DMS53 treated with DMSO at 0.1 percent for 48 hours (cell line): ENCODE data around the gene RBBP7.
"Not testable (repeated sequence)": the region's sequence is repeated elsewhere in the genome, so short reads cannot be mapped to it uniquely, and the experiment has no call there.

Experiments
- DNase-seq: peaks from one replicate; lab custom pipeline; 2025; ENCODE audit not compliant: unreplicated experiment; lab: John Stamatoyannopoulos, UW

Gene RBBP7

DNA sequence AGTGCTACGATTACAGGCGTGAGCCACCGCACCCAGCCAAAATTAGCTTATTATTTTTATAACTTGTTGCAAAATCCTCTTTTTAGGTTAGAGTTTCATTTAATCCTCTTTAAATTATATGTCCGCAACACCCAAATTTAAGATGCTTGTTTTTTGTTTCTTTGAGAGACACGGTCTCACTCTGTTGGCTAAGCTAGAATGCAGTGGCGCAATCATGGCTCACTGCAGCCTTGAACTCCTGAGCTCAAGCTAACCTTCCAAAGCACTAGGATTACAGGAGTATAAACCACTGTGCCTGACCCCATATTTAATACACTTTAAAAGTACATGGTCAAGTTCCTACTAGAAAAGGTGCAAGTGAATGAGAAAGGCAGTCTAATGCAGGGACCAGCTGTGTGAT, 2.2 kb downstream of the RBBP7 start:
- no peak for DNase-seq

DNA sequence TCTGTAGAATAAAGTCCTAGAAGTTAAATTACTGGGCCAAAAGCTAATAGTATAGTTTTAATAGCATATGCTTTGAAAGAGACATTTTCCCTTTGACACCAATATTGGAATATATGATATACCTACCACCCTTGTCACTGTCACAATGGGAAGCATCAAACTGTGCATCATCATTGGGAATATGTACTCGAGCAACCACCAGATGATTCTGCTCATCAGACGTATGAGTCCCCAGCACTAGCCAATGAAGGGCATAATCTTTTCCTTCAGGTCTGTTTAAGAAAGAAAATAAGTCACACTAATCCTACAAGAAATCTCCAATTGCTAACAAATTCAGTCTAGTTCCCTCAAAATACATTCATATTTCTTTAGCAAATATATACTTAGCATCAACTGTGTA, 7.3 kb downstream of the RBBP7 start:
- no peak for DNase-seq

DNA sequence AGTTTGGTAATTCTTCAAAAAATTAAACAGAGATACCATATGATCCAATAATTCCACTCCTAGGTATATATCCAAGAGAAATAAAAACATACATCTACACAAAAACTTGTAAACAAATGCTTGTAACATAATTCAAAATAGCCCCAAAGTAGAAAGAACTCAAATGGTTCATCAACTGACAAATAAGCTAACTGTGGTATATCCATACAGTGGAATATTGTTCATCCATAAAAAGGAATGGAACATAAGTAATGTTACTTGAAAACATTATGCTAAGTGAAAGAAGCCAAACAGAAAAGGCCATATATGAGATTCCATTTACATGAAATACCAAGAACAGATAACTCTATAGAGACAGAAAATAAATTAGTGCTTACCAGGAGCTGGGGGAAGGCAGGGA, 13.4 kb downstream of the RBBP7 start:
- DNase-seq: no peak

DNA sequence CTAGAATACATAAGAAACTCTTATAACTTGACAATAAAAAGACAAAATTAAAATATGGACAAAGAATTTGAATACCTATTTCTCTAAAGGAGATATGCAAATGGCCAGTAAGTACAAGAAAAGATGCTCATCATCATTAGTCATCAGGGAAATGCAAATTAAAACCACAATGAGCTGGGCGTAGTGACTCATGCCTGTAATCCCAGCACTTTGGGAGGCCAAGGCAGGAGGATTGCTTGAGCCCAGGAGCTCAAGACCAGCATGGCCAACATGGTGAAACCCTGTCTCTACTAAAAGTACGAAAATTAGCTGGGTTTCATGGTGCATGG, 14.1 kb downstream of the RBBP7 start:
- not testable (repeated sequence) for DNase-seq

DNA sequence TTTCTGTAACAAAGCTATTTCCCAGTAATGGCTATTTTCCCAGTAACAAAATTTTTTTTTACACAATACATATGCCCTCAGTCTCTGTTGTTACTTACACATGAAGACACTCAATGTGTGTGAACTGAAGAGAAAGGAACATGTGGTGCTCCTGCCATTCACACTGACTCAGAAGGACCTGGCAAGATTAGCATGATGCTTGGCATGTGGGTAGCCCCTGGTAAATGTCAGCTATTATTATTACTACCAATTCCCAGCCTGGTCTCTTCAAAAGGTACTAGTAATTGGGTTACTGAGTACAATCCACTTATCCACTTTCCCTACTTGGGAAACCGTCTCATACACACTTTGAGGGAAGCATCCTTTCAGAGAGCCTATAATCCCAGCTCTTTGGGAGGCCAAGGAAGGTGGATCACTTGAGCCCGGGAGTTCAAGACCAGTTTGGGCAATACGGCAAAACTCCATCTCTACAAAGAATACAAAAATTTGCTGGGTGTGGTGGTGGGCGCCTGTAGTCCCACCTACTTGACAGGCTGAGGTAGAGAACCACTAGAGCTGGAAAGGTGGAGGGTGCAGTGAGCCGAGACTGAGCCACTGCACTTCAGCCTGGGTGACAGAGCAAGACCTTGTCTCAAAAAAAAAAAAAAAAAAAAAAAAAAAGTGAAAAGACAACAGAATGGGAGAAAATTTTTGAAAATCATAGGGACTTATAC, 14.6 kb downstream of the RBBP7 start:
- DNase-seq: no peak

DNA sequence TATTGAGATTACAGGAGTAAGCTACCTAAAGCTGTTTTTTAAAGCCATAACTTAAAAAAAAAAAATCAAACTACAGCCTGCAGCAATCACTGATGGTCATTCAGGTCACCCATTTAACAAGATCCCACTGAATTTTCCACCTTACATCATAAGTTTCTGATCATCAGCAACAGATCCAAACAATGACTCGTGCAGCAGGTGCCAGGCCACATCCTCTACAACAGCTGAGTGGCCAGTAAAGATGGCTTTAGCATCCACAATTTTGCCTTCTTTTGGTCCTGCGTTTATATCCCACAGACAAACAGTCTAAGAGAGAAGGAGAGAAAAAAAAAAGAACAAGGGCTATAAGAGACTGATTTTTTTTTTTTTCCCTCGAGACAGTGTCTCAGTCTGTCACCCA, 16.6 kb downstream of the RBBP7 start:
- no peak for DNase-seq

DNA sequence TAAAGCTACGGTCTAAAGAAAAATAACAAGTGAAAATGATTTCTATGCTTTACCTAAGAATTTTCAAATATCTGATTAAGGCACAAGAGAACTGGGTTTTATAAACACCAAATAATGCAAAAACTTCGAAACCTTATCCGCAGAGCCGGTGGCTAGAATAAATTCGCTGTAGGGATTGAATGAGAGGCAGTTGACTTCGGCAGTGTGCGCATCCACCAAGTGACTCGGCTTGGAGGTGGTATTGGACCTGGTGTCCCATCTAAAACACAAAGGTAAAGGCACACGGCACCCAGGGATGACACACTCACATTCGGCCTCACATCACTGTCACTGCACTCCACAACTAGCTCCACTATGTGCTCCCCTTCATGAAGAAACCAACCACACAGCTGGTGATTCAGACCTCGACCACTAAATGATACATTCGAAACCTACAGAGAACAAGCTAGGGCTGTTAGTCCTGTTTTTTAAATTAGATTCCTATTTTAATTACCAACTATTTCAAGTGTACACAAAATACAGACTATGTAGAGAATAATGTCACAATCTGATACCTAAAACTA, 17.5 kb downstream of the RBBP7 start:
- no peak for DNase-seq

DNA sequence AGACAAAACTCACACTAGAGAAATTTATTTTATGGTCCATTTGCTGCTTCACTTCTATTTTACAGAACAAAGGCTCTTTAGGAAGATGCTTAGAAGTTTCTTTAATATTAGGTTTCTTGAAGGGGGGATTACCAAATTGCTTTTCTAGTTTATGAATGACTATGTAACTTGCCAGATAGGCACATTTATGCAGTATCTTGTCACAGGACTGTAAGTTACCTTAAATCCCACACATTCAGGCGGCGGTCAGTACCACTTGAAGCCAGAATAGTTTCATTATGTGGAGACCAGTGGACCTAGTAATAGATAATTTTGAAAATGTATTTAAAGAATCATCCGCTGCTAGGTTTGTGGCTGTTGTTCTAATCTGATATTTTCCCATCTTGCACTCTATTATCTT, 18.3 kb downstream of the RBBP7 start:
- no peak for DNase-seq

DNA sequence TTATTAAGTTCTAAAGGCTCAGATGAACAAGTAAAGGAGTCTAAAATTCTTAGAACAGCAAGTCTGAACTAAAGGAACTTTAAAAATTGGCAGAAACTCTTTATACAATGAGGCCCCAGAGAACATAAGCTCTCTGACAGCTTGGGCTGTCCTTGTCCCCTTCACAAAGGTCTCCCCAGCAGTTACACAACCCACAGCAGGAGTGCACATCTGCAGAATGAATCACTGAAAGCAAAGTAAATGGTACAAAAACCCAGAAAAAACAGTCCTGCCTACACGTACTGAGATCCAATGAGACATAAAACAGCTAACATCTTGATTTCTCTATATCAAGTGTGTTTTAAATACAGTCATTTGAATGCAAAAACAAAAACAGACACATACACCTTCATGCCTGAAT, 18.7 kb downstream of the RBBP7 start:
- DNase-seq: no peak

DNA sequence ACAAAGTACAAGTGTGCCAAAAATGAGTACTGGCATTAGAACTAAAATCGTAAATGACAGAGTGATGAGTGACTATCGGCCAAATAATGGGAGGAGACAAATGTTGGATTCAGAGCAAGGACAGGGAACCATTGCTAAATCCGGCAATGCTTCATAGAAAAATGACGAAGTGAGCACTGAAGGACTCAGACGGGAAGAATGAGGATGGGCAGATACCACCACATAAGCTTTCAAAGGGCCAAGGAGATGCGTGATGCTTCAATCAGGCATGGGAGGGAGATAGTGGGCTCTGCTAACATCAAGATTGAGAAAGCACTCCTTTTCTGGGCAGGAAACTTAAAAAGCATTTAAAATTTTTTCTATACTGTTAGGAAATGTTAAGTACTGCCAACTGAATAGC, 21.6 kb downstream of the RBBP7 start:
- DNase-seq: no peak

DNA sequence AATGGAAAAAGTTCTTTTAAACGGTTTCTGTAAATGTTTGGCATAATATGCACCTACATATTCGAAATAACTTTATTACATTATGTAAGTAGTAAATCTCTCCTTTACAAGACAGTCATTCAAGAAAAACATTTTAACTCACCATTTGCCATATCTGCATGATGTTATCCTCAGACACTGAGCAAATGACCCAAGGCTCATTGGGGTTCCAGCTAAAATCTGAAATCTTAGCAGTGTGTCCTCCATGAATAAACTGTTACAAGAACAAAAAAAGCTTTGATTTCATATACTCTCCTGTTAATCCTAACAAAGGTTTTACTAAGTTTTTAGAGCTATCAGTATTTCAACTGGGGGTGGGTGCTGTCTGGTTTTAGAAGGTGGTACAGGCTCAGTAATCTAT, 24.5 kb downstream of the RBBP7 start:
- no peak for DNase-seq

DNA sequence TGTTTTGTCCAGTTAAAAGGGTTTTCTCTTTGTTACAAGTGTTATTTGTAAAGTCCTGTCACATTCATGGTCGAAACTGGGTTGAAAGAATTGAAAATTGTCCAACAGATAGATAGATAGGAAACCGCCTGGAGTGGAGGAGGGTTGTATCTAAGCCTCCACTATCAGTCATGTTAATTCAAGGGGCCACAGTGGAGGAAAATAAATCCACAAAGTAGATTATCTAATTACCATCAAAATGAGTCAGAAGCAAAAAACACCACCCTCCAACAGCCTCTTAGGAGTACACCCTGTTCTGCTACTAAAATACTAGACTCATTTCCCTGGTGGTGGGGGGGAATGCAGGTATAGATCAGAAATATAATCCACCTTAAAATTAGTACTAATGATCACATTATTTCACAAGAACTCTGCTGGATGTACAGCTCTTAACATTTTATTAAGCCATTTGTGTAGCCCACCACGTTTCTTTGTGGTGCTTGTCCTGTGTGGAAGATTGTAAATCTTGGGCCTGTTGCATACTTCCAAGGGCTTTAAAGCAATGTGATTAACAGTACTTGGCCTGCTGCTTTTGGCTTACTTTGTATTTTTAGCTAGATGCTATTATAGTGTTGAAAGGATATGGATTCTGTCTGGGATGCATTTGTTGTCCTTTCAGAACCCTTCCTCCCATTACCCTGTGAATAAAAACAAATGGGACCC, 26.8 kb downstream of the RBBP7 start:
- DNase-seq: no peak

DNA sequence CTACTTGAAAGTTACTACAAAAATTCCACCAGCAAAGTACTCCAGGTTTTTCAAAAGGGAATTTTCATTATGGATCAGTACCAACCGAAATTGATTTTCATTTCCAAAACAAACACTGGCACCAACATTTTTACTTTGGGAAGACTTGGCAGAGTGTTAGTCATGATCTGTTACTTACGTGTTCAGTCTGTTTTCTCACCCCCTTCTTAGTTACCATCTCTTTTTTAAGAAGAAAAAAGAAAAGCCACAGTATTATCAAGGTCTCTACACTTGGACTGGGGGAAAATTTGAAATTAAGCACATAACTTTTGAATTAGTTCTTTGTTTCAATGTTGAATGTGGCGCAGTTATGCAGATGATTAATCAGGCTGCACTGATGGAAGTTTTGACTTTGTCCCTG, 27.5 kb downstream of the RBBP7 start:
- no peak for DNase-seq

DNA sequence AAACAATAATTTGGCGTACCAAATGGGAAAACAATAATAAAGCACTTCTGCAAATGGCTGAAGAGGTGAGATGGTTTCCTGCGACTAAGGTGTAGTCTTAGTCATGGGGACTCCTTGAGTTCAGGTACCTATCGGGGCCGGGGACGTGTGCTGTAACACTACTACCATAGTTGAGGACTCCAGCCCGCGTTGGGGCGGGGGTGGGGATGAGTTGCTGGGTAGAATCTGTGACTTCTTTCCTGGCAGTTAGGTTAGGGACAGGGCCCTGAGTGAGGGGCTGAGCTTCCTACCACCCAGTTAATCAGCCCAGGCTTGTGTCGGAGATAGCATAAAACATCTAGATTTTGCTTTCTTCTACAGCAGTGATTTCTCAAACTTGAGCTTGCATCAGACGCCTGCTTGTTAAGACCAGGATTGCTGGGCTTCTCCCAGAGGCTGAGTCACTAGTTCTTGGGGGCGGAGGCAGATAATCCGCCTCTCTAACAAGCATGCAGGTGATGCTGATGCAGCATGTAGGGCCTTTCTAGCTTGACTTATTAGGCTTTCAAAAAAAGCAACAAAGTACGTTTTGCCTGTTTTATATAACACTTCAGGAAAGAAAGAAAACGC, 30.2 kb downstream of the RBBP7 start:
- DNase-seq: no peak

DNA sequence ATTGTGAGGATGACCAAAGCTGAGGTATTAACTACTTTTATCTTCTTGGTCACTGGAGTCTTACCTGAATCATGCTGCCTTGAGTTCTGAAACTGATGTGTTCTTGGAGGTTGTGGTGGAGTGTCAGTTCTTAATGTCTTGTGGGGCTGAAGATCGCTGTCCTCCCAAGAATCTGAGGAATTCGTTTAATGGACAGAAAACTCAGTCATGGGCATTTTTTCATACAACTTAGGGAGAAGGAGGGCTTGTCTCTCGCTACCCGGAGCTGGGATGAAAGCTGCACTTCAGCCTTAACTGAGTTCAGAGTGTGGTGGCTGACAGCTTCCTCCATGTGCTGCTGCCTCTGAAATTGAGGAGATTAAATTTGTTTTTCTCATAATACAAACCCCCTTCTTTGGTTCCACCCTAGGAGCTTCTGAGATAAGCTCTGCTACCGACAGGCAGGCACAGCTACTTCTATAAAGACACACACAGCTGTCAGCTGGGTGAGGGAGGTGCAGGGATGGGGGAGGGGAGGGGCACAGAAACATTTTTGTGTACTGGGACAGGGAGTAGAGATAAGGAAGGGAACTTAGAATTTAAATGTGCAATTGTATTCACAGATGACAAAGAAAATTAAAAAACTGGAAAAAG, 30.8 kb downstream of the RBBP7 start:
- no peak for DNase-seq

DNA sequence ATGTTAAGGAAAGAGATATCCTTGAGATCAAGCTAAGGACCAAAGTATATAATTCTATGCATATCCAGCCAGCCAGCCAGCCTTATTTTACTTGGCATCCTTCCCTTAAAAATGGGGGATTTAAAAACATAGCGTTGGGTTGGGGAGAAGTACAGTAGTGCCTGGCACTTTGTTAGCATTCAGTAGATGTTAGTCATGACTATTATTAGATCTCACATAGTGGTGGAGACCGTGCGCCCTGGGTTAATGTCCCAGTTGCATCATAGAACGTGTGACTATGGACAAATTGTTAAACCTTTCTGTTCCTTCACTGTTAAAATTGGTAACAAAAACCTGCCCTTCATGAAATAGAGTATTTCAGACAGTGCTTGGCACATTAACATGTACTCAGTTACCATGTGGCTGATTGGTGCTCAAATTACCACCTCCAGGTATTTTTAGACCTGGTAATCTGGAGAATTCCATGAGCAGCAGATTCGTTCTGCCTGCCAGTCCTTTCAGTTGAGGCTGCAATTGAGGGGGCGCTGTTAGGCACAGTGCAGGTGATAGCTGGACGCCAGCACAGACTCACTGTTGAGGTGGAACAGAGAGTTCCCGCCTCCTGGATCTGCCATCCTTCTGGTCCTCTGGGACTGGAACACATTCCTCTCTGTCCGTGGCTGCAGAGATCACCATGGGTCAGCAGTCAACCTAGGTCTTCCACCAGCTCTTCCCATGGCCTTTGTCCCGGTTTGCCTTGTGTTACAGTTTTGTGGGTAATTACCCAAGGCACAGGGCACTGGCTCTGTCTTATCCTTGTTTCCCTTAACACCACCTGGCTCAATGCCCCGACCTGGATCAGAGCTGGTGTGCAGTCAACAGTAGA, 31.7 kb downstream of the RBBP7 start:
- no peak for DNase-seq

DNA sequence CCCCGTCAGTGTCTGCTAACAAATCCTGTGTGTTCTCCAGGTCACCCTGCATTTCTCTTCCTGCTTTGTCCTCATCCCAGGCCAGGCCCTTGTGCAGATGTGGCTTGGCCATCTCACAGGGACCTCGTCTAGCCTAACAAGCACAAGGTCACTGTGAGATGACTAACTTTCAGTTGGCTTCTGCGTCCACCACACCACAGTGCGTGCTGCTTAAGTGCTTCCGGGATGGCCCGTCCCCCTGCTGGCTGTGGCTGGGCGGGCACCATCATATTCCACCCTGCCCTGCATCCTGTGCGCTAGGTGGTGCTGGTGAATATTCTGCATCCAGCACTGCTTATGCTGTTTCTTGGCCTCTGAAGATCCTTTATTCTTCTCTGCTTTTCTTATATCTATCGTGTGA, 33.8 kb downstream of the RBBP7 start:
- DNase-seq: no peak

DNA sequence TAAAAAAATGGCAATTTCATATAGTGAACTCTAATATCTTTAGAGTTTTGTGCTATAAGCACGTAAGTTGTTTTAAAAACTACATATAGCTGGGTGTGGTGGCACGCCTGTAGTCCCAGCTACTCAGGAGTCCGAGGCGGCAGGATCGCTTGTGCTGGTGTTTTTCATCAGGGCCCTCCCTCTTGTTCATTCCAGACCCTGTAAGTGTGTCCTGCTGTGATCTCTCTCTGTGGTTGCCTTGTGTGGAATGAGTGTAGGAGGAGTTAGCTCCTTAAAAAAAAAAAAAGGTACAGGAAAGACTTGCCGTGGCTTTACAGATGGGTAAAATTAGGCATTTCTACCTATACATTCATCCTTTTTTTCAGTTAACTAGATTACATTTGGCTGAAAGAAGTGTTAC, 35.4 kb downstream of the RBBP7 start:
- no peak for DNase-seq

DNA sequence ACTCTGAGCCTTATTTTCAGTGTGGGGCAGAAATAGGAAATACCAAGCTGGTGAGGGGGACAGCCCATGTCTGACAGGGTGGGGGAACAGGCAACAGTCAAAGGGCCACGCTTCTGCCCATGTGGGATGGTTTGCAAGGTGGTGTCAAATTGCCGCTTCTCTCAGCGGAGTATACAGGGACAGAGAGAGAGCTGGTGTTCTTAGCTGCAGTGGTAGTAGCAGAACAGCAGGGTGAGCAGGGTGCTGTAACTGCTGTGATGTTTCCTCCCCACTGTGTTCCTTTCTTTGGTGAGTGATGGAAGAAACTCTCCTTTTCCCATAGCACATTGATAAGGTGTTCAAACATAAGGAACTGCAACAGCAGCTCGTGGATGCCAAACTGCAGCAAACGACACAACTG, 37.9 kb downstream of the RBBP7 start:
- no peak for DNase-seq

DNA sequence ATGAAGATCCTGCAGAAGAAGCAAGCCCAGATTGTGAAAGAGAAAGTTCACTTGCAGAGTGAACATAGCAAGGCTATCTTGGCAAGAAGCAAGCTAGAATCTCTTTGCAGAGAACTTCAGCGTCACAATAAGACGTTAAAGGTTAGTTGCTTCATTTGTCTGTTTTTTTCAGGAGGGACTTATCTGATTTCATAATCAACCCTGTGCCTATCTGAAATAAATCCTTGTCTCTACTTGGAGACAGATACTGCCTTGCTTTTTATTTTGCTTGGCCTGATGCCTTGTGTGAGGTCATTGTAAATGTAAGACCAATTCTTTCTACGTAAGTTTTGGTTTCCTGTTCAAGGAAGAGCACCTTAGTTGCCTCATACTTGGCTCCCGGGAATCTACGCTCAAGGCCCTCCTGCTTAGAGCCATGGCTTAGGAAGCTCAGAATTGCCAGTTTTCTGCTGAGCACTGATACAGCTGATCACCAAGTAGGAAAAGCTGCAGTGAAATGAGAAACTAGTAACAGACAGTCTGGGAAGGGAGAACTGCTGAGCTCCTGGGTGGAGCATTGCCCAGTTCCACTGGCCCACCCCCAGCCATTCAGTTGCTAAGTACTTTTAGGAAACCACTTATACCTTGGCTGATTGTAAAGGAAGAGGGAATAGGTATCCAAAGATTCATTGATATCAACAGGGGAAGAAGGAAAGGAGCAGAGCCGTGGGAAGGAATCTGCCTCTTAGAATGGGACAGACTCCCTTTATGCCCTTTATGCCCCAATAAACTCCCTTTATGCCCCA, 41.8 kb downstream of the RBBP7 start:
- DNase-seq: no peak
